Liver (tissue), 9 donors: ENCODE data around the gene CCDC196. TPM values are rescaled to one million over a fixed set of nuclear protein-coding genes. Genes with fewer than 3 reads are reported as not detected.

Source experiments
- DNase-seq: peaks from one replicate; pipeline ENCODE4 v3.0.0-alpha.2; 2017; ENCODE audit warnings: low spot score
- H3K27ac ChIP-seq, 2 donors: one replicate each; pipeline ENCODE4 v1.7.0; 2013; ENCODE audit warnings: inconsistent platforms in 2 of 2, low read length in 2 of 2, control low read depth in 1 of 2, low read depth in 1 of 2, mild to moderate bottlenecking in 1 of 2
- H3K27me3 ChIP-seq, 4 donors: one replicate each; pipeline versions ENCODE4 v1.6.1 to v1.7.0; 2013; ENCODE audit warnings: low read length in 3 of 4, inconsistent platforms in 1 of 4, mild to moderate bottlenecking in 1 of 4, moderate library complexity in 1 of 4; ENCODE audit not compliant: control insufficient read depth in 4 of 4, insufficient read depth in 4 of 4
- H3K36me3 ChIP-seq, 4 donors: one replicate each; pipeline versions ENCODE4 v1.6.1 to v1.7.0; 2013; ENCODE audit warnings: low read length in 3 of 4, mild to moderate bottlenecking in 3 of 4, low read depth in 1 of 4, moderate library complexity in 1 of 4; ENCODE audit not compliant: control insufficient read depth in 4 of 4, insufficient read depth in 3 of 4
- H3K4me1 ChIP-seq, 4 donors: one replicate each; pipeline versions ENCODE4 v1.6.1 to v1.7.0; 2013; ENCODE audit warnings: low read length in 3 of 4, mild to moderate bottlenecking in 3 of 4, moderate library complexity in 1 of 4; ENCODE audit not compliant: control insufficient read depth in 4 of 4, insufficient read depth in 4 of 4
- H3K4me3 ChIP-seq, 3 donors: one replicate each; pipeline versions ENCODE4 v1.6.1 to v1.7.0; 2013; ENCODE audit warnings: low read length in 3 of 3, control low read depth in 1 of 3, low read depth in 1 of 3, mild to moderate bottlenecking in 1 of 3
- H3K9ac ChIP-seq, 2 donors: one replicate each; pipeline ENCODE4 v1.7.0; 2013; ENCODE audit warnings: low read length in 2 of 2, mild to moderate bottlenecking in 2 of 2, moderate library complexity in 2 of 2, control low read depth in 1 of 2, low read depth in 1 of 2
- H3K9me3 ChIP-seq, 4 donors: one replicate each; pipeline versions ENCODE4 v1.6.1 to v1.7.0; 2013; ENCODE audit warnings: low read length in 3 of 4; ENCODE audit not compliant: control insufficient read depth in 4 of 4
- ATF3 ChIP-seq: IDR thresholded peaks from 2 replicates; pipeline ENCODE4 v1.6.1; 2016; ENCODE audit warnings: antibody characterized with exemption
- CTCF ChIP-seq: fragments of 150-350 bp; IDR thresholded peaks from 2 replicates; pipeline ENCODE4 v1.5.1; 2017; ENCODE audit warnings: improper control_type of control experiment, low read depth, low read length; ENCODE audit not compliant: missing input control
- EGR1 ChIP-seq, 2 donors: IDR thresholded peaks; 2 replicates each; pipeline ENCODE4 v1.6.1; 2016 to 2018; ENCODE audit warnings: antibody characterized with exemption in 2 of 2, low read depth in 2 of 2
- FOXA1 ChIP-seq: IDR thresholded peaks from 2 replicates; pipeline ENCODE4 v1.6.1; 2016; ENCODE audit warnings: antibody characterized with exemption
- HNF4A ChIP-seq, 2 donors: conservative IDR thresholded peaks; 2 replicates each; pipeline ENCODE4 v1.6.1; 2016; ENCODE audit warnings: antibody characterized with exemption in 2 of 2, mild to moderate bottlenecking in 2 of 2
- HNF4G ChIP-seq: IDR thresholded peaks from 2 replicates; pipeline ENCODE4 v1.6.1; 2016; ENCODE audit warnings: antibody characterized with exemption
- MAX ChIP-seq: IDR thresholded peaks from 2 replicates; pipeline ENCODE4 v1.6.1; 2016; ENCODE audit warnings: antibody characterized with exemption
- NR2F2 ChIP-seq: IDR thresholded peaks from 2 replicates; pipeline ENCODE4 v1.6.1; 2016; ENCODE audit warnings: antibody characterized with exemption
- RAD21 ChIP-seq, 2 donors: IDR thresholded peaks; 2 replicates each; pipeline ENCODE4 v1.6.1; 2016; ENCODE audit warnings: antibody characterized with exemption in 2 of 2, mild to moderate bottlenecking in 2 of 2
- REST ChIP-seq: IDR thresholded peaks from 2 replicates; pipeline ENCODE4 v1.6.1; 2016; ENCODE audit warnings: antibody characterized with exemption, mild to moderate bottlenecking
- RXRA ChIP-seq, 2 donors: IDR thresholded peaks; 2 replicates each; pipeline ENCODE4 v1.6.1; 2017 to 2018; ENCODE audit warnings: antibody characterized with exemption in 2 of 2, mild to moderate bottlenecking in 1 of 2
- SP1 ChIP-seq: IDR thresholded peaks from 2 replicates; pipeline ENCODE4 v1.6.1; 2018; ENCODE audit warnings: antibody characterized with exemption, mild to moderate bottlenecking
- TAF1 ChIP-seq: conservative IDR thresholded peaks from 2 replicates; pipeline ENCODE4 v1.6.1; 2016; ENCODE audit warnings: antibody characterized with exemption, mild to moderate bottlenecking
- ZBTB33 ChIP-seq: IDR thresholded peaks from 2 replicates; pipeline ENCODE4 v1.6.1; 2016; ENCODE audit warnings: antibody characterized with exemption
- WGBS: extraction: QIAGEN DNeasy Blood & Tissue Kit; methylation state at CpG from one replicate; pipeline ENCODE4 v1.1.7; 2013; 5-methylcytosine and 5-hydroxymethylcytosine counted together
- polyA plus RNA-seq, 2 donors: library from polyadenylated mRNA; stranded (reverse) in 1 of 2; unstranded in 1 of 2; fragments of 200-250 nt in 1 of 2; fragments of >200 nt in 1 of 2; fragmentation: Nextera tagmentation in 1 of 2; extraction: Ambion mirVana in 1 of 2; gene quantifications; one replicate each; pipeline versions ENCODE4 v1.2.1 to v1.2.3, GENCODE V29; 2013 to 2015
- total RNA-seq, 2 donors: library from RNA; depleted of rRNA; stranded (reverse); fragments of >200 nt; gene quantifications; one replicate each; pipeline ENCODE4 v1.2.3, GENCODE V29; 2014
- donor health status: healthy.
- donor health status: healthy.
- donor health status: healthy.
- donor health status: healthy.
- donor health status: healthy.

Gene CCDC196
- total and polyA plus RNA-seq, 4 donors = 5.4 to 11.4 (median 5.7) TPM; not detected in 1

GRCh38 chr14:66530526-66530925 lies 44.4 kb downstream of the CCDC196 start:
- Histone ChIP-seq H3K4me3 (no peak overlapping the region), H3K9me3 (no peaks in the 10 kb centered on the region), H3K27me3 (no peaks in the 10 kb centered on the region), H3K36me3 (no peaks in the 10 kb centered on the region), H3K9ac (no peak overlapping the region), H3K4me1 (peaks cover 0 to 5% (median 0%) of the 10 kb centered on the region in 4 donors), H3K27ac (no peak overlapping the region)
- DNase-seq = no peak
- 95% methylated on average over 9 of the region's 9 CpGs for WGBS
- TF ChIP-seq HNF4A (conservative IDR thresholded peaks at IDR 0.05) = no peak
- TF ChIP-seq ATF3 = no peak
- TF ChIP-seq HNF4G = no peak

- Histone ChIP-seq H3K27ac (no peak overlapping the region), H3K4me3 (no peak overlapping the region), H3K27me3 (no peaks in the 10 kb centered on the region), H3K9me3 (no peaks in the 10 kb centered on the region), H3K36me3 (no peaks in the 10 kb centered on the region), H3K4me1 (peaks cover 0 to 7% (median 4%) of the 10 kb centered on the region in 4 donors), H3K9ac (no peak overlapping the region)
- no peak for DNase-seq
- WGBS = 89% methylated on average over 3 of the region's 3 CpGs
- TF ChIP-seq RAD21 (IDR thresholded peaks at IDR 0.05) = no peak
- no peak for TF ChIP-seq HNF4G
- TF ChIP-seq MAX = no peak
- no peak for TF ChIP-seq HNF4A (conservative IDR thresholded peaks at IDR 0.05)
- TF ChIP-seq ATF3 = no peak
- no peak for TF ChIP-seq REST
- no peak for TF ChIP-seq ZBTB33
- TF ChIP-seq TAF1 = no peak
- no peak for TF ChIP-seq CTCF
- no peak for TF ChIP-seq RXRA (IDR thresholded peaks at IDR 0.05)
- TF ChIP-seq NR2F2 = no peak
- no peak for TF ChIP-seq EGR1 (IDR thresholded peaks at IDR 0.05; ENCODE audit: low read depth in 2 of 2)
- TF ChIP-seq FOXA1 = no peak
- no peak for TF ChIP-seq SP1
Observed at GRCh38 chr14:66539034-66539433, 52.9 kb downstream of the CCDC196 start.
